CD4-positive, alpha-beta T cell treated with Interleukin-1 beta for 1 hour (primary cell): ENCODE results near the gene PET100.

ENCODE experiments used
- DNase-seq, 2 donors: peaks; one replicate each; pipeline ENCODE4 v3.0.0-alpha.2; 2020 to 2022

PET100 gene

DNA sequence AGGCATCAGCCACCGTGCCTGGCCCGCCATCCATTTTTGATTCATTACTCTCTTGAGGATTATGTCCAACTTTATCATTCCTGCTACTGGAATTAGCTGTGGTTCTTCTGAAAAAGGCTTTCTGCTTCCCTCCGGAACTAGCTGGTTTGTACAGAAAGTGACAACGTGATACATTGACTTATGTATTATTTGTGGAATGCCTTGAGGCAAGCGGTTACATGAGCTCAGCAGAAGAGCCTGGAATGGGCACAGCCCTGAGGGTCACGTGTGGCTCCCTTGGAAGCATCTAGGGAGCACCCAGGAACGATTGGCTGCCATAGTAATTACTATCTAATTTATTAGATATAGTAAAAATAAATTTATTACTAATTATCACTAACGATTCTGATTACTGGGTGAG lies 24.8 kb downstream of the PET100 start:
- DNase-seq, result no peak

DNA sequence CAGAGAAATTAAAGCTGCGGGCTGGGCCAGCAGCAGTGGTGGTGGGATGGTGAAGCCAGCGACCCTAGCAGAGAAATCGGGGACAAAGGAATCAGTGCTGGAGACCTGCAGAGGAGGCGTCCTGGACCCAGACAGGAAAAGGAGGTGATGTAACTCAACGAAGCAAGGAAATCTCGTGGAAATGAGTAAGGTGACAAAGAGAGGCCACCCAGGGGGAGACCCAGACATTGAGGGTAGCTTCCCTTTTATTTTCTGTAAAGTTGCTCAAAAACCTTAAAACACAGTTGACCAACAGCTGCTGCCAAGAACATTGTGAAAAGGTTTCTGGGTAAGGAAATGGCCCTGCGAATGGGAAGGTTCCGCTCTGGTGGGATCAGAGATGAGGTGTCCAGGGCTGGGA lies 26.0 kb downstream of the PET100 start:
- peak in 1 of 2 donors; percentile 49 for DNase-seq

DNA sequence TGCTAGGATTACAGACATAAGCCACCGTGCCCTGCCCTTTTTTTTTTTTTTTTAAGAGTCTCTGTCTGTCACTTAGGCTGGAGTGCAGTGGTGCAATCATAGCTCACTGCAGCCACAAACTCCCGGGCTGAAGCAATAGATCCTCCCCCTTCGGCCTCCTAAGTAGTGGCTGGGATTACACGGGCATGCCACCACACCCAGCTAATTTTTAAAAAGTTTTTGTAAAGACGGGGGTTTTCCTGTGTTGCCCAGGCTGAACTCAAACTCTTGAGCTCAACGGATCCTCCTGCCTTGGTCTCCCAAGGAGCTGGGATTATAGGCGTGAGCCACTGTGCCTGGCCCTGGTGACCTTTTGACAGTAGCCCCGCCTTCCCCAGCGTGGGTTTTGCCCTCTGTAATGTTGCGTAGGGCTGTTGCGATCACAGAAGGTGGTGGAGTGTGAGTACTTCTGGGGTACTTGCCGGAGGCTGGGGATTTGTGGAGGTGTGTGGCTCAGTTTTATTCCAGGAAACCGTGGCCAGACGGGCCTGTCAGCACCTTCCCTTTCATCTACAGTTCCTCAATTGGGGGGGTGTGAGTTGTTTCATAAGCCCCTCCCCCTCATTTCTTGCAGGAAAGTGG lies 27.6 kb downstream of the PET100 start:
- DNase-seq, result peak in 1 of 2 donors; percentile 79

DNA sequence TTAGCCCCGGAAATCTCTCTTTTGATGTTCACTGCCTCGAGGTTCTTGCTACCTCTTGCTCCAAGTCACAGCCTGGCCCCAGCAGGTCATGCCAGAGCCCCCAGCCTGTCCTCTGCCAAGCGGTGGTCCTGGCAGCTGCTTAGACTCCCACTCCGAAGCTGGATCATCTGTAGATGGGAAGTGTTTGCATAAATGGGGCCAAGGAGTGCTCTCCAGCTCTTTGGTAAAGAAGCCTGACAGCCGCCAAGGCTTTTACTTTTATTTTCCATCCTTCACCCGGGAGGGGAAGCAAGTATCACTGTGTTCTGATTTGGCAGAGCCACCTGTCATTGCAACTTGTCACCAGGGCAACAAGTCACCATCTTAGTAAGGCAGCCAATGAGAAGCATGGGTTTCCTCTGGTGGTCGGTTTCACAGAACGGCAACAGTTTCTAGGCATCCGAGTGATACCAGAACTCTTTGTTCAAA lies 28.7 kb downstream of the PET100 start:
- DNase-seq, result peak; percentile 65 to 72

DNA sequence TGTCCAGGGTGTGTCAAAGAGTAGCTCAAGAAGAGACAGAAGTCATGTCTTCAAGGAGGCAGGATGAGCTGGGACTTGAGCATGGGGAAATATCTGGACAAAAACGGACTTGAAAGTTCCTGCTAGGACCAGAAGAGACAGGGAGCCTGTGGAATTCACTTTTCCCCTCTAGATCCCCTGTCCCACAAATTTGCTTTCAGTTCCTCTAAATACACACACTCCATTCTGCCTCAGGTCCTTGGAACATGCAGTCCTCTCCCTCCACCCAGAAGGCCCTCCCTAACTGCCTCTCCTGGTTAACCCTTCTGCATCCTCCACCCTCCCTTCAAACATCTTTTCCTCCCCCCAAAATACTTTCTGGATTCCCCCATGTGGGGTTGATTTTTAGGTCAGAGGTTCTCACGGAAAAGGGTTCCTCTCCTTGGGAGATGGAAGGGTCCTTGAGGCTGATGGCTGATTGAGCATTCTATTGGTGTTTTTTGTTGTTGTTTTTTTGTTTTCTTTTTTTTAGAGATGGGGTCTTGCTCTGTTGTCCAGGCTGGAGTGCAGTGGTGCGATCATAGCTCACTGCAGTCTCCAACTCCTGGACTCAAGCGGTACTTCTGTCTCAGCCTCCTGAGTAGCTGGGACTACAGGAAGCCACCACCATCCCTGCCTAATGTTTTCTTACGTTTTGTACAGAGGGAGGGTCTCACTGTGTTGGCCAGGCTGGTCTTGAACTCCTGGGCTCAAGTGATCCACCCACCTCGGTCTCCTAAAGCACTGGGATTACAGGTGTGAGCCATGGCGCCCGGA lies 32.3 kb downstream of the PET100 start:
- no peak for DNase-seq

DNA sequence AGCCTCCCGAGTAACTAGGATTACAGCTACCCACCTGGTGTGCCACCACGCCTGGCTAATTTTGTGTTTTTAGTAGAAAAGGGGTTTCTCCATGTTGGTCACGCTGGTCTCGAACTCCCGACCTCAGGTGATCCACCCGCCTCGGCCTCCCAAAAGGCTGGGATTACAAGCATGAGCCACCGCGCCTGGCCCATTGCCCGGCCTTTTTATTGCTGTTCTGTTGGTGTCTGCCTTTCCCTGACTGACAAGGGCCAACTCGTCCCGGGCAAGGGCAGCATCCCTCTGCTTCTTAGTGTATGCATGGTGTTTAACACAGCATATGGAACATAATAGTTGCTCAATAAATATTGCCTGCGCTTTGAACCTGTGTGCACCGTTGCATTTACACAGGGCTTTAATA lies 33.1 kb downstream of the PET100 start:
- DNase-seq, result no peak

DNA sequence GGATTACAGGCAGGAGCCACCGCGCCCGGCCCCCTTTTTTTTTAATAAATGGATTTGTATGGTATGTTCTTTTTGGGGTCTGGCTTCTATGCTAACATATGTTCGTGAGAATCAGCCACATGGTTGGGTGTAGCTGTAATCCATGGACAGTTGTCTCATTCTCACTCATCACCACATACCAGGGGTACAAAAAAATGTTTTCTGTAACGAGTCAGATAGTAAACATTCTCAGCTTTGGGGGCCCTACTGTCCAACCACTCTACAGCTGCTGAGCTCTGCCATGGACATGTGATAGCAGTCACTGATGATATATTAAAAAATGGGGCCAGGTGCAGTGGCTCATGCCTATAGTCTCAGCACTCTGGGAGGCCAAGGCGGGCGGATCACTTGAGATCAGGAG lies 34.1 kb downstream of the PET100 start:
- DNase-seq, result no peak

DNA sequence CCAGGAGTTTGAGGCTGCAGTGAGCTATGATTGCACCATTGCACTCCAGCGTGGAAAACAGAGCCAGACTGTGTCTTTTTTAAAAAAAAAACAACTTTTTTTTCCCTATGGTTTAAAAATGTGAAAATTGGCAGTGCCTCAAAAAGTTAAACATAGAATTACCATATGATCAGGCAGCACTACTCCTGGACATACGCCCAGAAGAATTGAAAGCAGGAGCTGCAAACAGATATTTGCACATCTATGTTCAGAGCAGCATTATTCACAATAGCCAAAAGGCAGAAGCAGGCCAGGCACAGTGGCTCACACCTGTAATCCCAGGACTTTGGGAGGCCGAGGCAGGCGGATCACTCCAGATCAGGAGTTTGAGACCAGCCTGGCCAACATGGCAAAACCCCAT lies 35.5 kb downstream of the PET100 start:
- DNase-seq, result no peak

DNA sequence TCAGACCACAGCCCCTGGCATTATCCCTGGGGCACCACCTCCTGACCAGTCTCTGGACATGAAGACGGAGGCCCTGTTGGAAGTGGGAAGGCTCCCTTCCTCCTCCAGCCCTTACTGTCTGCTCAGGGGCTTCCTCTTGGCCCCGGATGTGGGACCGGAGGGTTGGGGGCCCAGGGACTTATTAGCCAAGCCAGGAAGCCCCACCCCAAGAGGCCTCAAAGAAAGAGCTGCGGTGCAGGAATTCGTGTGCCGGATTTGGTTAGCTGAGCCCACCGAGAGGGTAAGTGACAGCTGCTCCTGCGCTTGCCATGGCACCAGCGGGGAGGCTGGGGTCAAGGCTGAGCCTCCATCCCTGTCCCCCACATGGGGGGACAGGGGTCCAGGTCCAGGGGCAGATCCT lies 39.2 kb downstream of the PET100 start, which contains the start of gene RETN:
RETN (plus strand) TSS at position 208 of the 400 bp plus-strand sequence. CDS start 278 bp downstream, outside the sequence.
- no peak for DNase-seq

DNA sequence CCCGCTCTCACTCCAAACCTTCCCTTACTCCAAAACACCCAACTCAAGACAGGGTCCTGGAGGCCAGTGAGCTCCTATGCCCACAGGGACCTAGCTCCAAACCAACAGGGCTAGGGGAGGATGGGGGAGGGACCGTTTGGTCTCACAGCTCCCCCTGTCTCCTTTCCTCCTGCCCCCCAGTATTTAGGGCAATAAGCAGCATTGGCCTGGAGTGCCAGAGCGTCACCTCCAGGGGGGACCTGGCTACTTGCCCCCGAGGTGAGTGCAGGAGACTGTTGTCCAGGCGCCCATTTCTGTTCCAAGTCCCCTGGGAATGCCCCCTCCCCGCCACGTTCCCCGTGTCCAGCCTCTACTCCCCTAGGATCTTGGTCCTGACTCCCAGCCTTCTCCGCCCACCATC lies 40.0 kb downstream of the PET100 start:
- DNase-seq, result no peak

DNA sequence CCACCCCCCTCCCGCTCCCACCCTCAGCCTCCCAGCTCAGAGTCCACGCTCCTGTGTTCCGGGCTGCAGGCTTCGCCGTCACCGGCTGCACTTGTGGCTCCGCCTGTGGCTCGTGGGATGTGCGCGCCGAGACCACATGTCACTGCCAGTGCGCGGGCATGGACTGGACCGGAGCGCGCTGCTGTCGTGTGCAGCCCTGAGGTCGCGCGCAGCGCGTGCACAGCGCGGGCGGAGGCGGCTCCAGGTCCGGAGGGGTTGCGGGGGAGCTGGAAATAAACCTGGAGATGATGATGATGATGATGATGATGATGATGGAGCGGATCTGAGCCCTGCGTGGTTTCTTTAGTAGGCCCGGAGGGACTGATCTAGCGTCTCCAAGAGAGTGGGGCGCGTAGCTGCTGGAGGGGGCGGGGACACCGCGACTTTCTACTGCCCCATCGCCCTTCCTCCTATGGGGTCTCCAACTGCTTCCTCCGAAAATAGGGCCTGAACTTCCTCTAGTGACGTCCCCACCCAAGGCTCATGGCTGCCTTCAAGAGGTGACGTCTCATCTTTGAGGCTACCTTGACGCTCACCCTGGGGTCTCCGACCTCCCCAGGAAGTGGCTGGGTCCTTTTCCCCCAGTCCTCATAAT lies 40.7 kb downstream of the PET100 start:
- peak in 1 of 2 donors; percentile 61 for DNase-seq

DNA sequence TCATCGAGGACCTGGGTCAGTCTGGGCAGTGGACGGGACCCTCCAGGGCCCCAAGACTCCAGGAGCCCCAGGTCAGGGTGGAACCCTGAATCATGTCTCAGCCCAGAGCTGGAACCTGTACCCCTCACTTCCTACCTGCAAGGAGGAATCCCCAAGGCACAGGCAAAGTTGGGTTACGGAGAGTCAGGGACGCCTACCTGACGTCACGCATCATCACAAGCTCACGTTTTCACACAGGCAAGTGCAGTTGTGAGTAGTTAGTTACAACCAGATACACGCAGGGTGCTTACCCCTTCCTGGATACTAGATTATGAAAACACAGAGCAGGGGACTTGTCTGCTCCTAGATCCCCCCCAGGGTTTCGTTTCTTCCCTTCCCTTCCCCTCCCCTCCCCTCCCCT lies 41.2 kb downstream of the PET100 start:
- no peak for DNase-seq

DNA sequence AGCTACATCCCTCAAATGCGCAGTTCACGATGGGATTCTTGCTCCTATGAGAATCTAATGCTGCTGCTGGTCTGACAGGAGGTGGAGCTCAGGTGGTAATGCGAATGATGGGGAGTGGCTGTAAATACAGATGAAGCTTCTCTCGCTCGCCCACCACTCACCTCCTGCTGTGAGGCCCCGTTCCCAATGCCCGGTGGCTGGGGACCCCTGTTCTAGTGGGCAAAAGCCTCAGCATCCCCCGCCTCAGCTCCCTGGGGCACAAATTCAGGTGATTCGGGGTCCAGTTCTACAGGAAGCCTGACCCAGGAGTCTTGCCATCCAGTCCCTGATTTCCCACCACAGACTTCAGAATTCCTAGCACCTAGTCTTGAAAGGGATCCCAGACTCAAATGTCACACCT lies 42.9 kb downstream of the PET100 start:
- DNase-seq, result no peak

DNA sequence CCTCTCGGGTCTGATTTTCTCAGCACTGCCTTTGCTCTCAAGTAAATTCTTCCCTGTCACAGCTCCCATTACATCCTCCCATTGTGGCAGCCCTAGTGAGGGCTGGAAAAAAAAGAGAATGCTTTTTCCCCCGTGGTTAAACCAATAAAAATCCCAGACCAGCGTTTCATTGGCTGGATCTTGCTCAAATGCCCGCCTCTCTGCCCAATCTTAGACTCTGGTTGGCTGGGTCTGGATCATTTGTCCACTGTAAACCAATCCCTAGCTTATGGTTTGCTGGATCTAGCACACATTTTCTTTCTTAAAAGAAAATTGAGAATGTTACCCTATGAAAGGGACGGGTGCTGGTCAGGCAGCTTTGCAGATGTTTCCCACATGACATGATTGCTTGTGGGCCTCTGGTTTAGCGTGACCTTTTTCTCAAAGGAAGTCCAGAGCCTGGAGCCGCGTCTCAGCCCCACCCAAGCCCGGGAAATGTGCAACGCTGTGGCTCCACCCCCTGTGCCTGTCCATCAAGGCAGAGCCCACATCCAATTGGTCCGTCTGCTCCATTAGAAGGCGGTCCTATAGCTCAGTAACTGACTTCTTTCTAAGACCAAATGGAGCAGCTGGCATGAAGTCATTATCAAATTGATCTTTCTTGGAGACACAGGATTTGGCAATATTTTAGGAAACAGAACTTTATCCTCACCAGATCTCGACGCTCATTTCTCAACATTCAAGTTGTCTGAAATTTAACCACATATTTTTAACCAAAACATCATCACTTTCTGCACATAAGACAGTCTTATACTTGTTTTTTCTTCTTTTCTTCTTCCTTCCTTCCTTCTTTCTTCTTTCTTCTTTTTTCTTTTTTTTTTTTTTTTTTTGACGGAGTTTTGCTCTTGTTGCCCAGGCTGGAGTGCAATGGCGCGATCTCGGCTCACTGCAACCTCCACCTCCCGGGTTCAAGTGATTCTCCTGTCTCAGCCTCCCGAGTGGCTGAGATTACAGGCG lies 44.7 kb downstream of the PET100 start:
- peak in 1 of 2 donors; percentile 75 for DNase-seq

DNA sequence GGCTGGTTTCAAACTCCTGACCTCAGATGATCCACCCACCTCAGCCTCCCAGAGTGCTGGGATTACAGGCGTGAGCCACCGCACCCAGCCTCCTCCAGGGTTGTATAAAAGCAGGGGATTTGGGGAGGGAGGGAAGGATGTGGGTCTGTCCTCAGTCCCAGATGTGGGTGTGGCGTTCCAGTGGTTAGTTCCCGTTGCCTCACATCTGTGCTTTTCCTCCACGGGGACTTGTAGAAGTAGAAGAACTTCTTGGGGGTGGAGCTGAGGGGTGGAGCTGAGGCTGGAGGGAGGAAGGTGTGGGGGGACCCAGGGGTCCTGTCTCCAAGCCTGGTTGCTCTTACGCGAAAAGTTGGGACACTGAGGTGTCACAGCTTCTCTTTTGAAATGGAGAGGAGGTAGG lies 46.8 kb downstream of the PET100 start:
- DNase-seq, result peak in 1 of 2 donors; percentile 41

DNA sequence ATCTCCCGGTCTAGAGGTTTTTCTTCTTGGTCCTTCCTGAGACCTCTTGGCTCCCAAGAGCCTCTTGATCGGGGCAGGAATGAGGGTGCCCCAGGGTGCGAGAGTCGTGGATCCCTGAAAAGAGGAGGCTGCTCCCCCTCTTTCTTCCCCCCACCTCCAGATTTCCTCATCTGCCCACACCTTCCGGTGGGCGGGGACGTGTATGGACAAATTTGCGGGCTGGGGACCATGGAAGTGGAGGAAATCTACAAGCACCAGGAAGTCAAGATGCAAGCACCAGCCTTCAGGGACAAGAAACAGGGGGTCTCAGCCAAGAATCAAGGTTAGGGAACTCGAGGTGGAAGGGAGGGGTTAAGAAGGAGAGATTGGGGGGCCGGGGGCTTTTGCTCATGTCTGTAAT lies 47.3 kb downstream of the PET100 start, which contains the start of gene MCEMP1:
MCEMP1 (plus strand) TSS at position 237 of the 400 bp plus-strand sequence; CDS start at position 268, 31 bp downstream.
- peak in 1 of 2 donors; percentile 32 for DNase-seq

DNA sequence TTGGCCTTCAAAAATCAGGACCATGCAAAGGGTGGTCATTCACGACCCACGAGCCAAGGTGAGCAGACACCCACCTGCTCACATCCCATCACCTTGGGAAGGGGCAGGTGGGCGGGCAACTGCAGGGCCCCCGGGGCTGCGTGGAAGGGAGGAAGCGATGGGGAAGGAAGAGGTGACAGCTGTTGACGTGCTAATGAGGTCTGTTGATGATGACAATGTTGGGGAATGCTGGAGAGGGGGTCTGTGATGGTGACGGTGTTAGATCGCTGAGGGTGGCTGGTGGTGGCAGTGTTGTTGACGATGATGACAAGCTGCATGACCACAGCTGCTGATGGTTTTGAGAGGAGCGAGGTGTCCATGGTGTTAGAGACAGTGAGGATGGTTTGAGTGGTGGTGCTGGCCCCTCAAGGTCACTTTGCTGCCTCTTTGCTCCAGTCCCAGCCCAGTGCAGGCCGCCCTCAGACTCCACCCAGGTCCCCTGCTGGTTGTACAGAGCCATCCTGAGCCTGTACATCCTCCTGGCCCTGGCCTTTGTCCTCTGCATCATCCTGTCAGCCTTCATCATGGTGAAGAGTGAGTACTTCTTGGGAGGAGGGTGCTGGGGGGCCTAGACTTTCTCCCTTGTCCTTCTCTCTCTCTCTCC lies 48.2 kb downstream of the PET100 start:
- DNase-seq, result peak in 1 of 2 donors; percentile 48

DNA sequence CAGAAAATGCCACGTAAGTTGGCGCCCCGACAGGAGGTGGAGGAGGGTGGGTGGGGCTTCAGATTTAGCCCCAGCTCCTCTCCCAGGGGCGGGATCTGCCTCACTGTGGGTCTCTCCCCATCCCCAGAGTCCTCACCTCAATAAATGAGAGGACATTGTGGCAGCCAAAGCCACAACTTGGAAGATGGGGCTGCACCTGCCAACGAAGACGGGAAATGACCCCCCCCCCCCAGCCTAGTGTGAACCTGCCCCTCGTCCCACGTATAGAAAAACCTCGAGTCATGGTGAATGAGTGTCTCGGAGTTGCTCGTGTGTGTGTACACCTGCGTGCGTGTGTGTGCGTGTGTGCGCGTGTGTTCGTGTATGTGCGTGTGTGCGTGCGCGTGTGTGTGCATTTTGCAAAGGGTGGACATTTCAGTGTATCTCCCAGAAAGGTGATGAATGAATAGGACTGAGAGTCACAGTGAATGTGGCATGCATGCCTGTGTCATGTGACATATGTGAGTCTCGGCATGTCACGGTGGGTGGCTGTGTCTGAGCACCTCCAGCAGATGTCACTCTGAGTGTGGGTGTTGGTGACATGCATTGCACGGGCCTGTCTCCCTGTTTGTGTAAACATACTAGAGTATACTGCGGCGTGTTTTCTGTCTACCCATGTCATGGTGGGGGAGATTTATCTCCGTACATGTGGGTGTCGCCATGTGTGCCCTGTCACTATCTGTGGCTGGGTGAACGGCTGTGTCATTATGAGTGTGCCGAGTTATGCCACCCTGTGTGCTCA lies 49.6 kb downstream of the PET100 start:
- DNase-seq, result peak; percentile 77 to 81

DNA sequence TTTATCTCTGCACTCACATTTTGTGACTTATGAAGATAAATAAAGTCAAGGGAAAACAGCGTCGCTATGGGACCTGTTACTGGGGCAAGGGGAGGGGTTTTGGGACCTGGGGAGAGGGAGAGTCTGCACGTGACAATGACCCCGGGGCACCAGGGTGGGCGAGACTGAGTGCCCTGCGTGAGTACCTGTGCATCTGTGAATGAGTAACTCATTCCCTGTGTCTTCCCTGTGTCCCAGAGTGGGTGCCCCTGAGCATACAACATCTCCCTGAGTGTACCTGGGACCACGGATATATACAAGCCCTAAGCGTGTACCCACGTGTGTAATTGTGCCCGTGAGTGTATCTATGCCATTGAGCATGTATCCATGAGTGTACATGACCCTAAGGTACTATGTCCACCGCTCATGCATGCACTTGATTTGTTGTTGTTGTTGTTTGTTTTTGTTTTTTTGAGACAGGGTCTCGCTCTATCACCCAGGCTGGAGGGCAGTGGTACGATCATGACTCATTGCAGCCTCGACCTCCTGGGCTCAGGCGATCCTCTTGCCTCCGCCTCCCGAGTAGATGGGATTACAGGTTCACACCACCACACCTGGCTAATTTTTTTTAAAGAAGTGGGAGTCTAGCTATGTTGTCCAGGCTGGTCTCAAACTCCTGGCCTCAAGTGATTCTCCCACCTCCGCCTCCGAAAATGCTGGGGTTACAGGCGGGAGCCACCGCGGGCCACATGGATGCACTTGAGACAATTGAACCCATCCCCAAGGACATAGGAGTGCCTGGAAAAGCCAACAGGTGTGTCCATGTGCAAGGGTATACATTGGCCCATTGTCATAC lies 50.4 kb downstream of the PET100 start:
- DNase-seq, result no peak
